ENCODE data around the gene RAP2C.

Gene RAP2C

GRCh38 chrX:132171478-132171877, 47.8 kb downstream of the RAP2C start:
- no peak overlapping the region for H2AK5ac ChIP-seq (ENCODE audit: low read length, severe bottlenecking)
- H3K27ac ChIP-seq (ENCODE audit: low read length, poor library complexity, severe bottlenecking), result no peak overlapping the region
- H2BK15ac ChIP-seq (ENCODE audit: low read depth, poor library complexity, severe bottlenecking), result no peak overlapping the region
- no peak overlapping the region for H2AFZ ChIP-seq (ENCODE audit: low read depth, low read length)
- no peaks in the 10 kb centered on the region for H3K9me3 ChIP-seq (ENCODE audit: control insufficient read depth, low read length)
- no peak overlapping the region for H2BK5ac ChIP-seq (ENCODE audit: low read depth, low read length, poor library complexity, severe bottlenecking)
- H3K36me3 ChIP-seq (ENCODE audit: control insufficient read depth in 1 of 2, insufficient read depth in 2 of 2, low read depth in 1 of 2, low read length in 2 of 2), result no peaks in the 10 kb centered on the region
- H4K91ac ChIP-seq (ENCODE audit: low read length), result no peak overlapping the region
- H2BK120ac ChIP-seq (ENCODE audit: low read depth, low read length), result no peak overlapping the region
- H3K27me3 ChIP-seq (ENCODE audit: control insufficient read depth in 1 of 2, insufficient read depth in 1 of 2, low read length in 2 of 2), result peaks cover 0 to 14% of the 10 kb centered on the region in 2 experiments
- H3K9ac ChIP-seq (ENCODE audit: low read length), result no peak overlapping the region
- no peak for DNase-seq
- H4K8ac ChIP-seq (ENCODE audit: low read length), result no peak overlapping the region
- no peak overlapping the region for H3K23ac ChIP-seq (ENCODE audit: low read length in 2 of 2)
- H3K4me2 ChIP-seq (ENCODE audit: low read length, poor library complexity, severe bottlenecking), result no peak overlapping the region
- no peaks in the 10 kb centered on the region for H3K79me1 ChIP-seq (replicated peaks; ENCODE audit: low read length, poor library complexity, severe bottlenecking)
- H3K18ac ChIP-seq (ENCODE audit: low read depth in 1 of 2, low read length in 2 of 2), result no peak overlapping the region
- WGBS, result 81% methylated on average over 3 of the region's 3 CpGs
- H3K4me1 ChIP-seq (ENCODE audit: control insufficient read depth, insufficient read depth, low read depth, low read length), result no peaks in the 10 kb centered on the region
- no peak overlapping the region for H3K14ac ChIP-seq (ENCODE audit: low read length in 2 of 2)
- H2BK12ac ChIP-seq (ENCODE audit: low read length in 2 of 2), result no peak overlapping the region
- H3K4ac ChIP-seq (ENCODE audit: low read depth in 1 of 2, low read length in 2 of 2), result no peak overlapping the region
- H3K4me3 ChIP-seq (ENCODE audit: insufficient read depth in 1 of 2, low read depth in 1 of 2, low read length in 2 of 2), result no peak overlapping the region

DNA sequence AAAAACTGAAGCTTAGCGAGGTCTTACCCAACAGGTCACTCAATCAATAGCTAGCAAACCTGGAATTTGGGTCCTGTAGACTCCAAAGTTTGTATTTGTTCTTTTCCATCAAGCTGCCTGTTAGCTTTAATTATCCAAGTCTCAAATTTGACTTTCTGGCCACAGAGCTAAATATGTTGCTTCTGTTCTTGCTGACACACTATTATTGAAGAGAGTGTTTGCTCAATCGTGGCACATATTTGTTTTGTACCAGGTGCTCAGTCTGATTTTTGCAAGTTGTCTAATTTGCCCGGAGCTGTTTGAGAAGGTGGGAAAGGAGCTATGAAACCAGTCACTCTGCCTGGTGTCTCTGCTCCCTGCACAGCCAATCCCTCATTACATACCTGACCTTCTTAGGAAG, 49.7 kb downstream of the RAP2C start:
- H3K27me3 ChIP-seq (ENCODE audit: control insufficient read depth in 1 of 2, insufficient read depth in 1 of 2, low read length in 2 of 2), result peaks cover 0 to 14% of the 10 kb centered on the region in 2 experiments
- no peak overlapping the region for H2BK5ac ChIP-seq (ENCODE audit: low read depth, low read length, poor library complexity, severe bottlenecking)
- H3K4me3 ChIP-seq (ENCODE audit: insufficient read depth in 1 of 2, low read depth in 1 of 2, low read length in 2 of 2), result no peak overlapping the region
- H3K79me1 ChIP-seq (replicated peaks; ENCODE audit: low read length, poor library complexity, severe bottlenecking), result no peaks in the 10 kb centered on the region
- no peak overlapping the region for H2BK12ac ChIP-seq (ENCODE audit: low read length in 2 of 2)
- H2AK5ac ChIP-seq (ENCODE audit: low read length, severe bottlenecking), result no peak overlapping the region
- H3K9me3 ChIP-seq (ENCODE audit: control insufficient read depth, low read length), result peaks cover 11% of the 10 kb centered on the region
- no peaks in the 10 kb centered on the region for H3K36me3 ChIP-seq (ENCODE audit: control insufficient read depth in 1 of 2, insufficient read depth in 2 of 2, low read depth in 1 of 2, low read length in 2 of 2)
- no CpG with 5 or more reads among the region's 3 CpGs for WGBS
- H3K4me1 ChIP-seq (ENCODE audit: control insufficient read depth, insufficient read depth, low read depth, low read length), result no peaks in the 10 kb centered on the region
- no peak overlapping the region for H3K18ac ChIP-seq (ENCODE audit: low read depth in 1 of 2, low read length in 2 of 2)
- H3K14ac ChIP-seq (ENCODE audit: low read length in 2 of 2), result no peak overlapping the region
- H3K23ac ChIP-seq (ENCODE audit: low read length in 2 of 2), result no peak overlapping the region
- H3K4ac ChIP-seq (ENCODE audit: low read depth in 1 of 2, low read length in 2 of 2), result no peak overlapping the region
- no peak overlapping the region for H4K8ac ChIP-seq (ENCODE audit: low read length)
- H4K91ac ChIP-seq (ENCODE audit: low read length), result no peak overlapping the region
- no peak overlapping the region for H2BK15ac ChIP-seq (ENCODE audit: low read depth, poor library complexity, severe bottlenecking)
- no peak overlapping the region for H3K27ac ChIP-seq (ENCODE audit: low read length, poor library complexity, severe bottlenecking)
- no peak overlapping the region for H3K4me2 ChIP-seq (ENCODE audit: low read length, poor library complexity, severe bottlenecking)
- DNase-seq, result no peak
- H3K9ac ChIP-seq (ENCODE audit: low read length), result no peak overlapping the region
- no peak overlapping the region for H2AFZ ChIP-seq (ENCODE audit: low read depth, low read length)
- no peak overlapping the region for H2BK120ac ChIP-seq (ENCODE audit: low read depth, low read length)

GRCh38 chrX:132165651-132166050, 53.6 kb downstream of the RAP2C start:
- Histone ChIP-seq H2AK5ac (ENCODE audit: low read length, severe bottlenecking) (no peak overlapping the region), H3K23ac (ENCODE audit: low read length in 2 of 2) (no peak overlapping the region), H3K9ac (ENCODE audit: low read length) (no peak overlapping the region), H3K18ac (ENCODE audit: low read depth in 1 of 2, low read length in 2 of 2) (no peak overlapping the region), H3K4ac (ENCODE audit: low read depth in 1 of 2, low read length in 2 of 2) (no peak overlapping the region), H3K14ac (ENCODE audit: low read length in 2 of 2) (no peak overlapping the region), H4K8ac (ENCODE audit: low read length) (no peak overlapping the region), H3K79me1 (replicated peaks; ENCODE audit: low read length, poor library complexity, severe bottlenecking) (no peaks in the 10 kb centered on the region), H3K27me3 (ENCODE audit: control insufficient read depth in 1 of 2, insufficient read depth in 1 of 2, low read length in 2 of 2) (peaks cover 0 to 7% of the 10 kb centered on the region in 2 experiments), H3K4me3 (ENCODE audit: insufficient read depth in 1 of 2, low read depth in 1 of 2, low read length in 2 of 2) (no peak overlapping the region), H3K9me3 (ENCODE audit: control insufficient read depth, low read length) (peaks cover 13% of the 10 kb centered on the region), H3K36me3 (ENCODE audit: control insufficient read depth in 1 of 2, insufficient read depth in 2 of 2, low read depth in 1 of 2, low read length in 2 of 2) (no peaks in the 10 kb centered on the region), H2AFZ (ENCODE audit: low read depth, low read length) (no peak overlapping the region), H4K91ac (ENCODE audit: low read length) (no peak overlapping the region), H2BK12ac (ENCODE audit: low read length in 2 of 2) (no peak overlapping the region), H2BK120ac (ENCODE audit: low read depth, low read length) (no peak overlapping the region), H3K4me1 (ENCODE audit: control insufficient read depth, insufficient read depth, low read depth, low read length) (no peaks in the 10 kb centered on the region), H2BK15ac (ENCODE audit: low read depth, poor library complexity, severe bottlenecking) (no peak overlapping the region), H3K27ac (ENCODE audit: low read length, poor library complexity, severe bottlenecking) (no peak overlapping the region), H3K4me2 (ENCODE audit: low read length, poor library complexity, severe bottlenecking) (no peak overlapping the region), H2BK5ac (ENCODE audit: low read depth, low read length, poor library complexity, severe bottlenecking) (no peak overlapping the region)
- DNase-seq, result no peak

DNA sequence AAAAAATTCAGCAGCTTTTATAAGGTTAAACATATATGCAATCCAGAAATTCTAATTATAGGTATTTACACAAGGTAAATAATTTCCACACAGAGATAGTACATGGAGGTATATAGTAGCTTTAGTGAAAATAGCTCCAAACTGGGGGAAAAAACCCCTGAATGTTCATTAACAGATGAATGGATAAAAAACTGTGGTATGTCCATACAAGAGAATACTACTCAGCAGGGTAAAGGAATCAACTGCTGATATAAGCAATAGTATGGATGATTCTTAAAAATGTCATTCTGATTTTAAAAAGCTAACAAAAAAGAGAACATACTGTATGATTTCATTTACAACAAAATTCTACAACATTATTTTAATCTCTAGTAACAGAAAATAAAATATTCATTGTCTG, 54.2 kb downstream of the RAP2C start:
- no peak overlapping the region for H2BK15ac ChIP-seq (ENCODE audit: low read depth, poor library complexity, severe bottlenecking)

More for the DNA sequence above, 54.2 kb downstream of the RAP2C start:
- no peak overlapping the region for H3K14ac ChIP-seq (ENCODE audit: low read length in 2 of 2)
- peaks cover 13% of the 10 kb centered on the region for H3K9me3 ChIP-seq (ENCODE audit: control insufficient read depth, low read length)
- H3K4me1 ChIP-seq (ENCODE audit: control insufficient read depth, insufficient read depth, low read depth, low read length), result no peaks in the 10 kb centered on the region
- no peak overlapping the region for H3K23ac ChIP-seq (ENCODE audit: low read length in 2 of 2)
- no peak overlapping the region for H3K18ac ChIP-seq (ENCODE audit: low read depth in 1 of 2, low read length in 2 of 2)
- no peak overlapping the region for H3K4ac ChIP-seq (ENCODE audit: low read depth in 1 of 2, low read length in 2 of 2)
- H3K4me3 ChIP-seq (ENCODE audit: insufficient read depth in 1 of 2, low read depth in 1 of 2, low read length in 2 of 2), result no peak overlapping the region
- H3K9ac ChIP-seq (ENCODE audit: low read length), result no peak overlapping the region
- peaks cover 0 to 7% of the 10 kb centered on the region in 2 experiments for H3K27me3 ChIP-seq (ENCODE audit: control insufficient read depth in 1 of 2, insufficient read depth in 1 of 2, low read length in 2 of 2)
- no peak for DNase-seq
- no peaks in the 10 kb centered on the region for H3K79me1 ChIP-seq (replicated peaks; ENCODE audit: low read length, poor library complexity, severe bottlenecking)
- H2AFZ ChIP-seq (ENCODE audit: low read depth, low read length), result no peak overlapping the region
- H2BK5ac ChIP-seq (ENCODE audit: low read depth, low read length, poor library complexity, severe bottlenecking), result no peak overlapping the region
- no peak overlapping the region for H3K27ac ChIP-seq (ENCODE audit: low read length, poor library complexity, severe bottlenecking)
- no peak overlapping the region for H4K91ac ChIP-seq (ENCODE audit: low read length)
- no peak overlapping the region for H3K4me2 ChIP-seq (ENCODE audit: low read length, poor library complexity, severe bottlenecking)
- no peaks in the 10 kb centered on the region for H3K36me3 ChIP-seq (ENCODE audit: control insufficient read depth in 1 of 2, insufficient read depth in 2 of 2, low read depth in 1 of 2, low read length in 2 of 2)
- no peak overlapping the region for H2BK120ac ChIP-seq (ENCODE audit: low read depth, low read length)
- H4K8ac ChIP-seq (ENCODE audit: low read length), result no peak overlapping the region
- H2BK12ac ChIP-seq (ENCODE audit: low read length in 2 of 2), result no peak overlapping the region
- H2AK5ac ChIP-seq (ENCODE audit: low read length, severe bottlenecking), result no peak overlapping the region

All from mesenchymal stem cell (in vitro differentiated cells and primary cell).